GM18505 (cell line): Measurements from ENCODE around the gene ANOS1.
"Not testable (repeated sequence)": the region's sequence is repeated elsewhere in the genome, so short reads cannot be mapped to it uniquely, and the experiment has no call there.

ENCODE experiments used
- ATAC-seq: cut with Tn5 transposase; IDR thresholded peaks from one replicate; pipeline ENCODE4 v1.9.1; 2021; ENCODE audit not compliant: unreplicated experiment
- POLR2A ChIP-seq: IDR thresholded peaks from 4 replicates; pipeline ENCODE4 v1.6.1; 2011; ENCODE audit warnings: borderline replicate concordance; ENCODE audit not compliant: insufficient read depth, insufficient read length; ENCODE audit errors: extremely low read depth

Gene ANOS1

DNA sequence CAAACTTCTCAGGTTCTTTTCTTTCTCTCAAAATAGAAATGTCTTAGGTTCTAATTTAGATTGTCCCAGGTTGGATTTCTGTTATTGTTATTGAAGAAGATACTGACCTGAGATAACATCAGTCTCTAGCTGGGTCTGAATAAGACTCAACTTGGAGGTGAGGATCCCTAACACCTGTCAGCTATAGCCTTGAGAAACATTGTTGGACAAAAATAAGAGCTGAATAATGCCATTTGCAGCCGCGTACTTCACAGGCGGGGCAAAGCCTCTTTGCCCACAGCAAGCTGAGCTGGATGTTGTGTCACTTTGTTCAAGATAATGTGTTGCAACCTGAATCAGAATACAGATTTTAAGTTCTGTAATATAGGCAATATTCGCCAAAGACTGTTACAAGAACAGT, 231.7 kb downstream of the ANOS1 start:
- no peak for ATAC-seq
- TF ChIP-seq POLR2A: no peak

DNA sequence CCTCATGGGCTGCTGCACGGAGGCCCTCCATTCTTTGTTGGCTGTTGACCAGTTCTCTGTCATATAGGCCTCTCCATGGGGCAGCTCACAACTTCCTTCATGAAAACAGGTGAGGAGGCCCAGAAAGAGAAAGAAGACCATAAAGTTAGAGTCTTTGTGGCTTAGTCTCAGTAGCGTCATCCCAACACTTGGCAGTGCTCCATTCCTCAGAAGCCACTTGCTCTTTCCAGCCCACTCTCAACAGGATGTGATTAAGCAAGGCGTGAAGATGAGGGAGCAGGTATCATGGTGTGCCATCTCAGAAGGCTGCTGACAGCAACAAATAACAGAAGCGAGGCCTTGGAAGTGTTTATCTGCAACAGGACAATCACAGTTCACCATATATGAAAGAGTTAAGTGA, 236.9 kb downstream of the ANOS1 start:
- ATAC-seq: not testable (repeated sequence)

- no peak for ATAC-seq
- no peak for TF ChIP-seq POLR2A
Observed at GRCh38 chrX:8484360-8484949, 247.5 kb downstream of the ANOS1 start.
